Measurements from ENCODE around the gene IL10RB.
"Not testable (repeated sequence)": the region's sequence is repeated elsewhere in the genome, so short reads cannot be mapped to it uniquely, and the experiment has no call there.

Gene IL10RB

DNA sequence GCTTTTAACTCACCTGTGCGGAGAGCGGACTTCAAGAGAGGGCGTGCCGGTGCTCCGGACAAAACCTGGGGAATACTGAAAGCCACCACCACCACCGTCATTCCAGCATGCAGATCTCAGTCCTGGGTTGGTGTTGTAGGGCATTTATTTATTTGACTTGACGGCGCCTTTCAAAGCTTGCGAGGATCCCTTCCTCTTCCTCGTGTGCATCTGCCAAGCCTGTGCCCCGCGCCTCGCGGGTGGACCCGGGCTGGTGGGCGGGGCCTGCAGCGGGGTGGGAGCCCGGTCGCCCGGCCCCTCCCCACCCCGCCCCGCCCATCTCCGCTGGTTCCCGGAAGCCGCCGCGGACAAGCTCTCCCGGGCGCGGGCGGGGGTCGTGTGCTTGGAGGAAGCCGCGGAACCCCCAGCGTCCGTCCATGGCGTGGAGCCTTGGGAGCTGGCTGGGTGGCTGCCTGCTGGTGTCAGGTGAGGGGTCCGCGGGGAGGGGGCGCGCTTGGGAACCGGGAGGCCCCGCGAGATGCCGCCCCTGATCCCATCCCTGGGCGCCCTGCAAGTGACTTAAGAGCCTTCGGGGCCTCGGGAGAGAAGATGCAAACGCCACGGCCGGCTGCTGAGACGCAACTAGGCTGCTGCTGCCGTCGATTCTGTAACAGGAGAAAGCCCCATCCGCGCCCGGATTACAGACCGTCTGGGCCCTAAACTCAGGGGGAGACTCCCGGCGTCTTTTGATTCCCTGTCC lies at the start of gene IL10RB:
IL10RB (plus strand) TSS at position 318 of the 739 bp plus-strand sequence; CDS start at position 417, 99 bp downstream.
- peak; percentile 54 for DNase-seq (ENCODE audit: low read depth)
- TF ChIP-seq, protein P1, sequence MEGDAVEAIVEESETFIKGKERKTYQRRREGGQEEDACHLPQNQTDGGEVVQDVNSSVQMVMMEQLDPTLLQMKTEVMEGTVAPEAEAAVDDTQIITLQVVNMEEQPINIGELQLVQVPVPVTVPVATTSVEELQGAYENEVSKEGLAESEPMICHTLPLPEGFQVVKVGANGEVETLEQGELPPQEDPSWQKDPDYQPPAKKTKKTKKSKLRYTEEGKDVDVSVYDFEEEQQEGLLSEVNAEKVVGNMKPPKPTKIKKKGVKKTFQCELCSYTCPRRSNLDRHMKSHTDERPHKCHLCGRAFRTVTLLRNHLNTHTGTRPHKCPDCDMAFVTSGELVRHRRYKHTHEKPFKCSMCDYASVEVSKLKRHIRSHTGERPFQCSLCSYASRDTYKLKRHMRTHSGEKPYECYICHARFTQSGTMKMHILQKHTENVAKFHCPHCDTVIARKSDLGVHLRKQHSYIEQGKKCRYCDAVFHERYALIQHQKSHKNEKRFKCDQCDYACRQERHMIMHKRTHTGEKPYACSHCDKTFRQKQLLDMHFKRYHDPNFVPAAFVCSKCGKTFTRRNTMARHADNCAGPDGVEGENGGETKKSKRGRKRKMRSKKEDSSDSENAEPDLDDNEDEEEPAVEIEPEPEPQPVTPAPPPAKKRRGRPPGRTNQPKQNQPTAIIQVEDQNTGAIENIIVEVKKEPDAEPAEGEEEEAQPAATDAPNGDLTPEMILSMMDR (conservative IDR thresholded peaks at IDR 0.05; ENCODE audit: low read depth, low read length), result no peak
- peak within 1 kb of the TSS; percentile 87 for H3K4me3 ChIP-seq (ENCODE audit: low read depth, low read length)

DNA sequence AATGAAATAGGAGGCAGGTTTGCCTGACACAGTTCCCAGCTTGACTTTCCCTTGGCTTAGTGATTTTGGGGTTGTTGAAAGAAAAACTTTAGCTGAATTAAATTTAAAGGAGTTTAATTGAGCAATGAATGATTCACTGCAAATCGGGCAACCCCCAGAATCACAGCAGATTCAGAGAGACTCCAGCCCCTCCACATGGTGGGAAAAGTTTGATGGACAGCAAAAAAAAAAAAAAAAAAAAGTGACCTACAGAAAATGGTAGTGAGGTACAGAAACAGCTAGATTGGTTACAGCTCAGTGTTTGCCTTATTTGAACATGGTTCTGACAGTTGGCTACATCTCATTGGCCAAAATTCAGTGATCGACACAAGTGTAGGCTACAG lies 49.0 kb upstream of the IL10RB start:
- TF ChIP-seq, protein P1 (conservative IDR thresholded peaks at IDR 0.05; ENCODE audit: low read depth, low read length), result no peak
- no peak for DNase-seq (ENCODE audit: low read depth)
- H3K4me3 ChIP-seq (ENCODE audit: low read depth, low read length), result no peak overlapping the region

DNA sequence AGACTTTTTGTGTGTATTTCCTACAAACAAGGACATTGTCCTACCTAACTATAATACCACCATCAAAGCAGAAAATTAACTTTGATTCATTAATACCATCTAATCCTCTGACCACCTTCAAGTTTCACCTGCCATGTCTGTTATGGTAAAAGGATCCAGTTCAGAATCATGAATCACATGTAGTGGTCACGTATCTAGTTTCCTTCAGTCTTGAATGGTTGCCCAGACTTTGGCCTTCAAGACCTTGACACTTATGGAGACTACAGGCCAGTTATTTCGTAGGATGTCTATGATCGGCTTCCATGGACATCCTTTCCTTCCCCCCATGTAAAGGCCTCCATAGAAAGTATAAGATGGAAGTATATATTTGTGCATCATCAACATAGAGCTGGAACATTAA lies 46.9 kb upstream of the IL10RB start:
- DNase-seq (ENCODE audit: low read depth), result no peak
- no peak overlapping the region for H3K4me3 ChIP-seq (ENCODE audit: low read depth, low read length)
- TF ChIP-seq, protein P1 (conservative IDR thresholded peaks at IDR 0.05; ENCODE audit: low read depth, low read length), result no peak

DNA sequence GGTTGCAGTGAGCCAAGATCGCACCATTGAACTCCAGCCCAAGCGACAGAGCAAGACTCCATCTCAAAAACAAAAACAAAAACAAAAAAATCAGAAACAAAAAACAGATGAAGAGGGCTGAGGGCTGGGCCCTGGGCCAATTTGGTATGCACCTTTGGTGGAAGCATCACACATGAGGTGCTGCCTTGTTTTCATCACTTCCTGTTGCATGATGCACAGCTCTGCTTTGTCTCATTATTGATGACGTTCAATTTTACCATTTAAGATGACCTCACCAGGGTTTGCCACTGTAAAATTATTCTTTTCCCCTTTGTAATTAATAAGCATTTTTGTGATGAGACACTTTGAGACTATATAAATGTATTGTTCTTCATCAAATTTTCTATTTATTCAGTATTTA lies 46.2 kb upstream of the IL10RB start:
- DNase-seq (ENCODE audit: low read depth), result no peak
- TF ChIP-seq, protein P1 (conservative IDR thresholded peaks at IDR 0.05; ENCODE audit: low read depth, low read length), result no peak
- no peak overlapping the region for H3K4me3 ChIP-seq (ENCODE audit: low read depth, low read length)

DNA sequence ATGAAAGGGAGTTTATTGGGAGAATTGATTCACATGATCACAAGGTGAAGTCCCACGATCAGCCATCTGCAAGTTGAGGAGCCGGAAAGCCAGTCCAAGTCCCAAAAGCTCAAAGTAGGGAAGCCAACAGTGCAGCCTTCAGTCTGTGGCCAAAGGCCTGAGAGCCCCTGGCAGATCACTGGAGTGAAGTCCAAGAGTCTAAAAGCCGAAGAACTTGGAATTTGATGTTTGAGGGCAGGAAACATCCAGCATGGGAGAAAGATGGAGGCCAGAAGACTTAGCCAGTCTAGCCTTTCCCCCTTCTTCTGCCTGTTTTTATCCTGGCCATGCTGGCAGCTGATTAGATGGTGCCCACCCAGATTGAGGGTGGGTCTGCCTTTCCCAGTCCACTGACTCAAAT lies 40.8 kb upstream of the IL10RB start:
- H3K4me3 ChIP-seq (ENCODE audit: low read depth, low read length); DNase-seq (ENCODE audit: low read depth): not testable (repeated sequence)

DNA sequence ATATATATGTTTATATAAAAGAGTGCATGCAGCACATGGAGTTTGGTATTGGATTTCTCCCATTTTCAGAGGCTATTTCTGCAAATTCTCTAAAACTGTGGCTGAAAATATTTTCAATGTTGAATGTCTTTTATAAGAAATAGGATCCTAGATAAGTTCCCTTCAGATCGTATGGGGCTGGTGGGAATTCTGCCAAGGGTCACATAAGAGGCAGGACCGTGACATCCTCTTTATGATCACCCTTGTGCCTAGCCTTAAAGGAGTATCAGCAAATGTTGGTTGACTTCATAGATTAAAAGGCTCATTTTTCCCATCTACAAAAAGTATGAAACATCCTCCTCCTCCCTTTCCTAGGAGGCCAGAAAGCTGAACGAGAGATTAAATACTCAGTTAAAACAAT lies 37.7 kb upstream of the IL10RB start:
- DNase-seq (ENCODE audit: low read depth), result no peak
- TF ChIP-seq, protein P1 (conservative IDR thresholded peaks at IDR 0.05; ENCODE audit: low read depth, low read length), result no peak

DNA sequence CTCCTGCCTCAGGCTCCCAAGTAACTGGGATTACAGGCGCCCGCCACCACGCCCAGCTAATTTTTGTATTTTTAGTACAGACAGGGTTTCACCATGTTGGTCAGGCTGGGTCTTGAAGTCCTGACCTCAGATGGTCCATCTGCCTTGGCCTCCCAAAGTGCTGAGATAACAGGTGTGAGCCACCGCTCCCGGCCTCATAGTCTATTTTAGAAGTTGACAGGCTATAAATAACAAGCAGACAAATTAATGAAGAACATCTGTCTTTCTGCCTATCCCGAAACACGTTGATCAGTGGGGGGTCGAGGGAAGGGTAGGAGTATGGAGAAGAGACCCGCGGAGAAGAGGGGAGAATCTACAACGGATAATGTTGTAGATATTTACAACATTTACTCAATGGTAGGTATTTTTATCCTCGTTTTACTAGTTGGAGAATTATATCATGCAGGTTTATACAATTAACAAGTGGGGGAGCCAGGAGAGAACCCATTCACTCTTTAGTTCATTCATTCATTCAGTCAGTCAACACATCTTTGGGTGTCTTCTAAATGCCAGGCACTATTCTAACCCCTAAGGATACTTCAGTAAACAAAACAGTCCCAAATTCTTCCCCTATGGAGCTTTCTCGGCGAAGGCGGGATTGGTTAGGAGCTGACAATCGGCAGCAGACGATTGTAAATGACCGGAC lies 36.9 kb upstream of the IL10RB start:
- TF ChIP-seq, protein P1 (conservative IDR thresholded peaks at IDR 0.05; ENCODE audit: low read depth, low read length), result no peak
- peak overlapping the region; percentile 88 for H3K4me3 ChIP-seq (ENCODE audit: low read depth, low read length)
- DNase-seq (ENCODE audit: low read depth), result no peak

More for the DNA sequence above, 37.7 kb upstream of the IL10RB start:
- no peak overlapping the region for H3K4me3 ChIP-seq (ENCODE audit: low read depth, low read length)

Measured in choroid plexus epithelial cell (primary cell).